CD4-positive, CD25-positive, alpha-beta regulatory T cell (primary cell): Measurements from ENCODE around the gene PLGLB2. TPM values are rescaled to one million over a fixed set of nuclear protein-coding genes. Genes with fewer than 3 reads are reported as not detected.
"Not testable (repeated sequence)": the region's sequence is repeated elsewhere in the genome, so short reads cannot be mapped to it uniquely, and the experiment has no call there.

ENCODE experiments used
- ATAC-seq, 2 donors: fragments of 150-1000 bp; cut with Tn5 transposase; one replicate each; pipeline ENCODE4 v1.10.0; 2021; ENCODE audit warnings: low read depth in 2 of 2, moderate number of reproducible peaks in 2 of 2, moderate library complexity in 1 of 2
- DNase-seq, 3 donors: peaks; one replicate each; pipeline versions ENCODE4 v3.0.0 to v3.0.0-alpha.2; 2012 to 2022; ENCODE audit warnings: mixed read lengths in 1 of 3
- H3K27ac ChIP-seq: one replicate; pipeline ENCODE4 v1.7.0; 2013; ENCODE audit warnings: mild to moderate bottlenecking, low read length; ENCODE audit not compliant: insufficient read depth, poor library complexity, severe bottlenecking
- H3K27me3 ChIP-seq: one replicate; pipeline ENCODE4 v1.7.0; 2013; ENCODE audit warnings: low read length; ENCODE audit not compliant: control insufficient read depth, insufficient read depth
- H3K36me3 ChIP-seq: one replicate; pipeline ENCODE4 v1.7.0; 2013; ENCODE audit warnings: mild to moderate bottlenecking, low read length, moderate library complexity; ENCODE audit not compliant: control insufficient read depth, insufficient read depth
- H3K4me1 ChIP-seq: 2 replicates; pipeline ENCODE4 v1.7.0; 2013; ENCODE audit warnings: mild to moderate bottlenecking, low read length; ENCODE audit not compliant: insufficient read depth, control insufficient read depth, poor library complexity, severe bottlenecking
- H3K4me3 ChIP-seq: one replicate; pipeline ENCODE4 v1.7.0; 2013; ENCODE audit warnings: low read depth, mild to moderate bottlenecking, low read length, moderate library complexity
- H3K9me3 ChIP-seq, 2 experiments: 1 replicate in 1 of 2; 2 replicates in 1 of 2; pipeline ENCODE4 v1.7.0; 2013; ENCODE audit warnings: low read length in 2 of 2, mild to moderate bottlenecking in 1 of 2, moderate library complexity in 1 of 2; ENCODE audit not compliant: control insufficient read depth in 2 of 2
- H3K27ac Mint-ChIP-seq, 3 donors: one replicate each; pipeline ENCODE4 v1.8.0; 2020 to 2022; ENCODE audit warnings: mild to moderate bottlenecking in 3 of 3, mixed read lengths in 3 of 3, moderate library complexity in 2 of 3
- H3K27me3 Mint-ChIP-seq: one replicate; pipeline ENCODE4 v1.8.0; 2022; ENCODE audit warnings: mild to moderate bottlenecking, mixed read lengths
- H3K36me3 Mint-ChIP-seq: one replicate; pipeline ENCODE4 v1.8.0; 2020; ENCODE audit warnings: mixed read lengths
- H3K4me1 Mint-ChIP-seq, 4 donors: one replicate each; pipeline ENCODE4 v1.8.0; 2020 to 2022; ENCODE audit warnings: mixed read lengths in 4 of 4, mild to moderate bottlenecking in 1 of 4
- H3K4me3 Mint-ChIP-seq, 4 donors: one replicate each; pipeline ENCODE4 v1.8.0; 2020 to 2022; ENCODE audit warnings: mild to moderate bottlenecking in 4 of 4, mixed read lengths in 4 of 4, moderate library complexity in 3 of 4
- H3K9me3 Mint-ChIP-seq, 7 donors: one replicate each; pipeline ENCODE4 v1.8.0; 2020 to 2022; ENCODE audit warnings: mixed read lengths in 7 of 7, mild to moderate bottlenecking in 3 of 7, moderate library complexity in 2 of 7
- polyA plus RNA-seq, 4 donors: library from polyadenylated mRNA; unstranded; fragments of 300-500 nt; fragmentation: Illumina TruSeq; gene quantifications; one replicate each; pipeline ENCODE4 v1.2.3, GENCODE V29; 2021
- total RNA-seq: library from RNA; stranded (reverse); gene quantifications from one replicate; pipeline ENCODE4 v1.2.3, GENCODE V29; 2022

The PLGLB2 gene
- total and polyA plus RNA-seq, 5 donors from 2014 or later, result 0.22 to 0.97 (median 0.58) TPM; not detected in 1

DNA sequence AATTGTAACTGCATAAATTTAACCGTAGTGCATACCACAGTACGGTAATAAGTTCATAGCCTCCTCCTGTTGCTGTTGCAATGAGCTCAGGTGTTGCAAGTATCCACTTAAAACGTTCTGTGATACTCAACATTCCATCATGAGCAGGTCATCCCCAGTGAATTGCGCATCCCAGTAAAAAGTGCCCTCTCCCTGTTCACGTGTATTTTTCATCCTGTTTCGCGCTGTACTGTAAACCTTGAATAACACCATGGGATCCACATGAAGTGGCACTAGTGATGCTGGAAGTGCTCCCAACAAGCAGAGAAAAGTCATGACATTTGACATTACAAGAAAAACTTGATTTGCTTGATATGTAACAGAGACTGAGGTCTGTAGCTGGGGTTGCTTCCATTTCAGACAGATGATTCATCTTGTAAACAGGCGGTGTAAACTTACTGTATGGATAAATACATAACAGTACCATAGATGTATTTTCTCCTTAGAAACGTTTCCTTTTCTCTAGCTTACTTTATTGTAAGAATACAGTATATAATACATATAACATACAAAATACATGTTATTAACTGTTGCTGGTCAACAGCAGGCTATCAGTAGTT is 2.4 kb upstream of the PLGLB2 start:
- H3K36me3 ChIP-seq, H3K27ac ChIP-seq, DNase-seq, ATAC-seq, H3K4me1 ChIP-seq, H3K27ac Mint-ChIP-seq, H3K27me3 ChIP-seq, H3K4me1 Mint-ChIP-seq, H3K4me3 ChIP-seq, H3K27me3 Mint-ChIP-seq, H3K9me3 ChIP-seq, H3K9me3 Mint-ChIP-seq, H3K36me3 Mint-ChIP-seq, H3K4me3 Mint-ChIP-seq: not testable (repeated sequence)

DNA sequence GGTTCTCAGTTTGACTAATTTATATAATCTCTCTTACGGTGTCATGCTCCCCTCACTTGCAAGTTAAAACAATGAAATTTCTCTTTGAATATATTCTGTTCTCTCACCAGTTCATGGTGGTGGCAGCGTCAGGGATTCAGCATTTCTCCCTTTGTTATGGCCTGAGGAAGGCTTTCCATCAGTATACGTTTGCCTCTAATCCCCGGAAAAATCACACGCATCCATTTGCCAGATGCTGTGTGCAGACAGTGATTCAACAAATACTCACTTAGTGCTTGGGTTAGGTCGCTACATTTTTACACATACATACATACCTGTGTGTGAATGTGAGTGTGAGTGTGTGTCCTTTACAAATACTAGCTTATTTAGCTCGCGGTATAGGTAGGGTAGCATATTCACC is 637 bp downstream of the PLGLB2 start:
- not testable (repeated sequence) for H3K9me3 Mint-ChIP-seq, H3K27ac ChIP-seq, H3K4me3 ChIP-seq, H3K9me3 ChIP-seq, H3K4me1 Mint-ChIP-seq, H3K36me3 Mint-ChIP-seq, DNase-seq, ATAC-seq, H3K27me3 ChIP-seq, H3K27ac Mint-ChIP-seq, H3K27me3 Mint-ChIP-seq, H3K4me1 ChIP-seq, H3K36me3 ChIP-seq, H3K4me3 Mint-ChIP-seq

DNA sequence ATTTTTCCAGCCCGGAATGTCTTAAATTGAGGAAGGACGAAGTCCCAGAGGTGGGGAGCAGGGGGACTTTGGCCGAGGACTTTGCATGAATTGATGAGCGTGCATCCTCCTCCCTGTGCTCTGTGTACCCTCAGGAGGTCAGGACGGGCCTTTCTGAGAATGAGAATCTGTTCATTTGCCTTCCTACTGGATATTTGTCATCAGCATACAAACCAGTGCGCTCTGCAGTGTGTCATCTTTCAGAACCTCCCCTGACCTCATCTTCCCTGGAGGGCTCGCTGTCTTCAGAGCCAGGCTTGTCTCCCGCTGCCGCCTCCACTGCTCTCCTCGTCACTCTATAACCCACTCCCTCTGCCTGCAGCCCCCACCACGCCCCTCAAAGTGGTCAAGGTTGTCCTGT is 2.7 kb downstream of the PLGLB2 start:
- not testable (repeated sequence) for ATAC-seq, H3K27ac ChIP-seq, H3K9me3 ChIP-seq, H3K9me3 Mint-ChIP-seq, H3K36me3 Mint-ChIP-seq, H3K27me3 ChIP-seq, H3K4me3 Mint-ChIP-seq, H3K27me3 Mint-ChIP-seq, H3K36me3 ChIP-seq, H3K4me1 ChIP-seq, H3K27ac Mint-ChIP-seq, DNase-seq, H3K4me1 Mint-ChIP-seq, H3K4me3 ChIP-seq

DNA sequence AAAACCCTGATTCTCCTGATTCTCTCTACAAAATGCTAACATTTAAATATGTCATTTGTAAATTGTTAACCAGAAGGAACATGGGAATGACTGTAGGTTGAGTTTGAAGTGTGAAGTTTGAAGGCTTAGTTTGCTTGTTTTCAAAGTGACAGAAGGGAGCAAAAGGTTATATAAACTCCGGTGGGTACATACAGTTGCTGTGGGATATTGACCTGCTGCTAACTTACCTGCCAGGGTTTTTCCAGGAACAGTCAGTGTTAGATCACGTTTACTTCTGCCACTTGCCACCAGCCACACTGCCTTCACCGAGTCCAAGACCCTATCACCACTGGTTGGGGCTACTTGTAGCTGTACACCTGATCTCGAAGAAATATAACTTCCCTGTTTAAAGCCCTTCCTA is 6.9 kb downstream of the PLGLB2 start:
- not testable (repeated sequence) for H3K27ac ChIP-seq, H3K27ac Mint-ChIP-seq, H3K4me1 Mint-ChIP-seq, H3K9me3 Mint-ChIP-seq, DNase-seq, H3K36me3 Mint-ChIP-seq, H3K27me3 ChIP-seq, H3K4me1 ChIP-seq, H3K9me3 ChIP-seq, ATAC-seq, H3K4me3 Mint-ChIP-seq, H3K36me3 ChIP-seq, H3K27me3 Mint-ChIP-seq, H3K4me3 ChIP-seq

Other genes with a start within 250 kb of the PLGLB2 start
- gene RGPD2, start 77.7 kb downstream of the PLGLB2 start, total RNA-seq, result 54.2 TPM
- 10 to 100 TPM; 29.6 to 54.2 (median 47.1) TPM for gene RGPD2, start 77.7 kb downstream of the PLGLB2 start, polyA plus RNA-seq